PC-9 (cell line): ENCODE measurements around the gene CAMKMT.

Experiments
- EZH2 ChIP-seq: fragments of 200-600 bp; sonication (generic); IDR thresholded peaks from 2 replicates; pipeline ENCODE4 v1.8.0; 2017; ENCODE audit warnings: antibody characterized with exemption, low read depth
- TF ChIP-seq, protein P1 (sequence below): fragments of 200-600 bp; sonication (generic); conservative IDR thresholded peaks from 2 replicates; pipeline ENCODE4 v1.6.1; 2017; ENCODE audit warnings: mixed run types, antibody characterized with exemption, mild to moderate bottlenecking, moderate library complexity

DNA sequence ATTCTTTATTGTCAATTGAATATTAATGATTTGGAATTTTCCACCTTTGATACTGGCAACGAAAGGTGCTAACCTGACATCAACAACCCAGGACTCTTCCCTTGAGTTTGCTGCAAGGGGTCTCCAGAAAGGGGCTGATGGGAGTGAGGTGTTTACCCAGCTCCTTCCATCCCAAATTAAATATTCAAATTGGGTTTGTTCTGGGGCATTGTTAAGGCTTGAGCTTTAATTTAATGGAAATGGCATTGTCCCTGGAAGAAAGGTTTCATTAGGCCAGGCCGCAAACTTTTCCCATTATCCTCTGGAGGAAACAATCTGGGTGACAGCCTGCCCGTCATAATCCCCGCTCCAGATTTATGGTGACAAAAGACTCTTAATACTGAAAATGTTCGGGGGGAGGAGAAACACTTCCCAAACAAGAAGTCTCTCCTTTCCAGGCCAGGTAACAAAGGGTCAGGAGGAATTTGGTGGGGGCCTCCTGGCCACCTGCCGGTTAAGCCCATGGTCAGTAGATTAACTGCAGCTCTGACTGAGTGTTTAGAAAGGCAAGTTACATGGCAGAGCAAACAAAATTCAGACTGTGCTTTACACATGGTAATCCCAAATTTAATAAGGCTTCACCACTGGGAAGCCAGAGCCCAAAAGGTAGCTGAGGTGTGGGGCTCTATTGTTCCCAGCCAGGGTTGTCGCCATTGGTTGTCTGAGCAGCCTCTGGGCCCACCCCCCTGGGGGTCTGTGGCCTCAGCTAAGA is 428.4 kb downstream of the CAMKMT start:
- TF ChIP-seq, protein P1, sequence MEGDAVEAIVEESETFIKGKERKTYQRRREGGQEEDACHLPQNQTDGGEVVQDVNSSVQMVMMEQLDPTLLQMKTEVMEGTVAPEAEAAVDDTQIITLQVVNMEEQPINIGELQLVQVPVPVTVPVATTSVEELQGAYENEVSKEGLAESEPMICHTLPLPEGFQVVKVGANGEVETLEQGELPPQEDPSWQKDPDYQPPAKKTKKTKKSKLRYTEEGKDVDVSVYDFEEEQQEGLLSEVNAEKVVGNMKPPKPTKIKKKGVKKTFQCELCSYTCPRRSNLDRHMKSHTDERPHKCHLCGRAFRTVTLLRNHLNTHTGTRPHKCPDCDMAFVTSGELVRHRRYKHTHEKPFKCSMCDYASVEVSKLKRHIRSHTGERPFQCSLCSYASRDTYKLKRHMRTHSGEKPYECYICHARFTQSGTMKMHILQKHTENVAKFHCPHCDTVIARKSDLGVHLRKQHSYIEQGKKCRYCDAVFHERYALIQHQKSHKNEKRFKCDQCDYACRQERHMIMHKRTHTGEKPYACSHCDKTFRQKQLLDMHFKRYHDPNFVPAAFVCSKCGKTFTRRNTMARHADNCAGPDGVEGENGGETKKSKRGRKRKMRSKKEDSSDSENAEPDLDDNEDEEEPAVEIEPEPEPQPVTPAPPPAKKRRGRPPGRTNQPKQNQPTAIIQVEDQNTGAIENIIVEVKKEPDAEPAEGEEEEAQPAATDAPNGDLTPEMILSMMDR = no peak
- TF ChIP-seq EZH2 = no peak
